NCI-H146 (cell line): Measurements from ENCODE around the gene NHERF2.

Experiments
- DNase-seq: peaks from one replicate; lab custom pipeline; 2025; lab: John Stamatoyannopoulos, UW

The NHERF2 gene

GRCh38 chr16:2040787-2041522, 14.3 kb downstream of the NHERF2 start:
- peak; percentile 65 for DNase-seq

- DNase-seq, result peak; percentile 89
Measured at GRCh38 chr16:2042171-2042985, 15.7 kb downstream of the NHERF2 start.

- peak; percentile 39 for DNase-seq
Measured at GRCh38 chr16:2042986-2043666, 16.4 kb downstream of the NHERF2 start.

GRCh38 chr16:2043667-2044451, 17.2 kb downstream of the NHERF2 start:
- DNase-seq, result peak; percentile 52

GRCh38 chr16:2044541-2044940, 17.8 kb downstream of the NHERF2 start:
- no peak for DNase-seq

- DNase-seq, result no peak
Measured at GRCh38 chr16:2045965-2046892, 19.5 kb downstream of the NHERF2 start.

- no peak for DNase-seq
Measured at GRCh38 chr16:2046893-2047329, 20.2 kb downstream of the NHERF2 start.

GRCh38 chr16:2047330-2048115, 20.8 kb downstream of the NHERF2 start, which contains the start of the genes NTHL1 and TSC2:
TSS of gene NTHL1 (minus strand) at chr16:2047834. CDS start at chr16:2047823, 11 bp downstream.
TSS of gene TSC2 (plus strand) at chr16:2047985. CDS start at chr16:2048616, 631 bp downstream.
- DNase-seq, result peak; percentile 98

- peak; percentile 45 for DNase-seq
Measured at GRCh38 chr16:2048116-2048543, 21.4 kb downstream of the NHERF2 start.

- no peak for DNase-seq
Measured at GRCh38 chr16:2053211-2053610, 26.5 kb downstream of the NHERF2 start.

- DNase-seq, result no peak
Measured at GRCh38 chr16:2053897-2054296, 27.2 kb downstream of the NHERF2 start.

GRCh38 chr16:2054543-2055245, 28.0 kb downstream of the NHERF2 start:
- DNase-seq, result peak; percentile 18

- no peak for DNase-seq
Measured at GRCh38 chr16:2056077-2056476, 29.4 kb downstream of the NHERF2 start.

GRCh38 chr16:2056681-2057407, 30.1 kb downstream of the NHERF2 start:
- no peak for DNase-seq

- no peak for DNase-seq
Measured at GRCh38 chr16:2057438-2057837, 30.7 kb downstream of the NHERF2 start.

GRCh38 chr16:2058420-2058819, 31.7 kb downstream of the NHERF2 start:
- no peak for DNase-seq

GRCh38 chr16:2058872-2059271, 32.2 kb downstream of the NHERF2 start:
- no peak for DNase-seq

GRCh38 chr16:2060346-2060745, 33.6 kb downstream of the NHERF2 start:
- no peak for DNase-seq
